Activated CD8-positive, alpha-beta T cell treated with anti-CD3 and anti-CD28 coated beads for 36 hours (primary cell): ENCODE measurements around the gene CCDC3. TPM values are rescaled to one million over a fixed set of nuclear protein-coding genes. Genes with fewer than 3 reads are reported as not detected.

ENCODE experiments used
- ATAC-seq: fragments of 200-7000 bp; cut with Tn5 transposase; one replicate; pipeline ENCODE4 v1.10.0; 2021; ENCODE audit warnings: mild to moderate bottlenecking, moderate library complexity
- CTCF ChIA-PET: fragments of 350-600 bp; sonication (Branson Sonifier 250); formaldehyde crosslinking; loops from one replicate; lab custom pipeline; 2021; ENCODE audit warnings: antibody characterized with exemption; lab: Charles Lee
- POLR2A ChIA-PET: fragments of 350-600 bp; sonication (Branson Sonifier 250); formaldehyde crosslinking; loops from one replicate; lab custom pipeline; 2021; ENCODE audit warnings: antibody characterized with exemption; lab: Charles Lee
- DNase-seq: peaks from one replicate; pipeline ENCODE4 v3.0.0-alpha.2; 2020
- H3K27ac Mint-ChIP-seq: one replicate; pipeline ENCODE4 v1.8.0; 2021; ENCODE audit warnings: mild to moderate bottlenecking, mixed read lengths
- H3K27me3 Mint-ChIP-seq: one replicate; pipeline ENCODE4 v1.8.0; 2021; ENCODE audit warnings: mixed read lengths
- H3K36me3 Mint-ChIP-seq: one replicate; pipeline ENCODE4 v1.8.0; 2021; ENCODE audit warnings: low read depth, mixed read lengths
- H3K4me1 Mint-ChIP-seq: one replicate; pipeline ENCODE4 v1.8.0; 2021; ENCODE audit warnings: low read depth, mixed read lengths
- H3K4me3 Mint-ChIP-seq: one replicate; pipeline ENCODE4 v1.8.0; 2021; ENCODE audit warnings: mild to moderate bottlenecking, moderate library complexity, mixed read lengths
- H3K9me3 Mint-ChIP-seq: one replicate; pipeline ENCODE4 v1.8.0; 2021; ENCODE audit warnings: mixed read lengths
- intact Hi-C: fragments of 100-400 bp; cut with micrococcal nuclease; formaldehyde crosslinking; loops from one replicate; pipeline ENCODE4 v1.10.0; 2022
- total RNA-seq, 2 experiments: library from RNA; stranded (reverse); gene quantifications; one replicate each; pipeline ENCODE4 v1.2.3, GENCODE V29; 2021
- TF ChIP-seq, protein P1 (sequence below): fragments of 200-600 bp; IDR thresholded peaks from one replicate; pipeline ENCODE4 v1.8.0; 2022; ENCODE audit warnings: antibody characterized with exemption, mild to moderate bottlenecking

Gene CCDC3
- total RNA-seq, 2 experiments from 2014 or later: not detected

DNA sequence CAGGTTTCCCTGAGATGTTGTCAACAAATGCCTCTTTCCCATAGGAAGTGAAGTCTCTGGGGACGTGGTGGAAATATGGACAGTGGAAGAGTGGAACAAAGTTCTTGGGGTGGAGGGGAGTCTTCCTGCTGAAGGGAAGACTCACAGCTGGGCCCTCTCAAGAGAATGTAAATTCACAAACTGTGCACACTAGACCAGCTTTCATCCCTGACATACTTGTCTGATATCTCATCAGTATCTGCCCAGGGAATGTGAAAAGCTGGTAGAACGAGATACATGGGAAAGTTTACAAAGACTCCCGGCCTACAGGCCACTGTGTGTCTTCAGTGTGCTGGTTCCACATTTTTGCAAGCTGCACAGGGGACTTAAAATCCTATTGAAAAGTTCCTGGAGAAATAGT, 16.7 kb upstream of the CCDC3 start:
- ATAC-seq (no peak), DNase-seq (no peak)
- Mint-ChIP-seq H3K27ac (no peak overlapping the region), H3K27me3 (peaks cover 3% of the 10 kb centered on the region), H3K4me1 (no peaks in the 10 kb centered on the region), H3K4me3 (no peak overlapping the region), H3K9me3 (peaks cover 6% of the 10 kb centered on the region), H3K36me3 (no peaks in the 10 kb centered on the region)
- TF ChIP-seq, protein P1, sequence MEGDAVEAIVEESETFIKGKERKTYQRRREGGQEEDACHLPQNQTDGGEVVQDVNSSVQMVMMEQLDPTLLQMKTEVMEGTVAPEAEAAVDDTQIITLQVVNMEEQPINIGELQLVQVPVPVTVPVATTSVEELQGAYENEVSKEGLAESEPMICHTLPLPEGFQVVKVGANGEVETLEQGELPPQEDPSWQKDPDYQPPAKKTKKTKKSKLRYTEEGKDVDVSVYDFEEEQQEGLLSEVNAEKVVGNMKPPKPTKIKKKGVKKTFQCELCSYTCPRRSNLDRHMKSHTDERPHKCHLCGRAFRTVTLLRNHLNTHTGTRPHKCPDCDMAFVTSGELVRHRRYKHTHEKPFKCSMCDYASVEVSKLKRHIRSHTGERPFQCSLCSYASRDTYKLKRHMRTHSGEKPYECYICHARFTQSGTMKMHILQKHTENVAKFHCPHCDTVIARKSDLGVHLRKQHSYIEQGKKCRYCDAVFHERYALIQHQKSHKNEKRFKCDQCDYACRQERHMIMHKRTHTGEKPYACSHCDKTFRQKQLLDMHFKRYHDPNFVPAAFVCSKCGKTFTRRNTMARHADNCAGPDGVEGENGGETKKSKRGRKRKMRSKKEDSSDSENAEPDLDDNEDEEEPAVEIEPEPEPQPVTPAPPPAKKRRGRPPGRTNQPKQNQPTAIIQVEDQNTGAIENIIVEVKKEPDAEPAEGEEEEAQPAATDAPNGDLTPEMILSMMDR: no peak
- CTCF ChIA-PET: no interaction called here
- POLR2A ChIA-PET: no interaction called here
- intact Hi-C loops: no loop called here

DNA sequence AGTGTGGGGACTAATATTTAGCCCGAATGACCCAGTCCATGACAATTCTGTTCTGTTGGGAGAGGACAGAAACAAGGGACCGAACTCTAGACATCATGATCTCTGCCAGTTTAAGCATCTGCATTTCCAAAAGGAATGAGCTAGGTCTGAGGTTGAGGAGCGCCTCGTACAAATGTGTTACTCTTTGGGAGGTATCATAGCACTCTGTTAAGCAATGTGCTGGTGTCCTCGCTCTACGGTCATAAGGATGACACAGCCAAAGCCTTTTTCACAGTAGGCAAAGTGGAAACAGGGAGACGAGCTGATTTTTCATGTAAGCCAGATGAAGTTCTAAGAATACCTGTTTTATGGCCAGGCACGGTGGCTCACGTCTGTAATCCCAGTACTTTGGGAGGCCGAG, 15.4 kb upstream of the CCDC3 start:
- POLR2A ChIA-PET: no interaction called here
- no peak for ATAC-seq

DNA sequence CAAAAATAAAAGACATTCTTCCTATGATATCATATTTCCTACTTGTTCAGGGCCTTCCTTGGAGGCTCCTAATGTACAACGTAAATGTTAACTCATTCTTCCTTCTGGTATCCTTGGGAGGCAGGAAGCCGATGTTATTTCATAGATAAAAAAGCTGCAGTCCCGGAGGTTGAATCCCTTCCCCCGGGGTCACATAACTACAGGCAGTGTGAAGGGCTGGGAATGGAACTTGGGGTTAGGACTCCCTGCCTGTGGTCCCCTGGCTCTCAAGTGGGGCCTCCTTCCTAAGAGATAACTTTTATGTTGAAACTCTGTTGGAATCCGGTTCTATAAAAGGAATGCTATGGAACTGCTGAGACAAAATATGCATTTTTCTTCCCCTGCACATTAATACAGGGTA, 14.9 kb upstream of the CCDC3 start:
- DNase-seq: no peak
- Mint-ChIP-seq H3K4me1 (no peaks in the 10 kb centered on the region), H3K4me3 (no peak overlapping the region), H3K9me3 (no peaks in the 10 kb centered on the region), H3K27me3 (peaks cover 6% of the 10 kb centered on the region), H3K27ac (no peak overlapping the region), H3K36me3 (no peaks in the 10 kb centered on the region)
- ATAC-seq: no peak
- intact Hi-C loops: no loop called here
- TF ChIP-seq, protein P1: no peak
- POLR2A ChIA-PET: no interaction called here
- CTCF ChIA-PET: interaction anchor here (0.9 to 2.3 kb wide), 2 partner anchors 234 kb away, joined by 3 to 7 read pairs; no protein-coding TSS in a partner anchor

More for the DNA sequence above, 15.4 kb upstream of the CCDC3 start:
- Mint-ChIP-seq H3K9me3 (peaks cover under 1% of the 10 kb centered on the region), H3K36me3 (no peaks in the 10 kb centered on the region), H3K4me1 (no peaks in the 10 kb centered on the region), H3K27me3 (peaks cover 3% of the 10 kb centered on the region), H3K4me3 (no peak overlapping the region), H3K27ac (no peak overlapping the region)
- DNase-seq: no peak
- intact Hi-C loops: no loop called here
- CTCF ChIA-PET: interaction anchor here (0.9 kb wide), 1 partner anchor 235 kb away, joined by 3 read pairs; no protein-coding TSS in a partner anchor
- TF ChIP-seq, protein P1: no peak

DNA sequence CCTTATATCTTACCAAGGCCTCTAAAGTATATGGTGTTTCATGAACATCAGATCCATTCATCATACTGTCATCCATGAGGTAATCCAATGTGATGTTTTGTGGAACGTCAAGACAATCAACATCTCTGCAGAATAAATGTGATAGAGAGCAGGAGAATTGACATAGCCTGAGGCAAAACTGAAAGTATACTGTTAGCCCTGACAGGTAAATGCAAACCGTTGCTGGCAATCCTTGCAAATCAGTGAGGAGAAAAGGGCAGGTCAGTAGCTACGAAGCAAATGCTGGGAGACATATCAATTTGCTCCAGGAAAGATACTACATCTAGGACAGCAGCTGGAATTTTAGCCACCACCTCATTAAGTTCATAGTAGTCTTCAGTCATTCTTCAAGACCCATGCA, 4.5 kb upstream of the CCDC3 start:
- H3K36me3 Mint-ChIP-seq: no peaks in the 10 kb centered on the region
- intact Hi-C loops: no loop called here
- no peak for ATAC-seq
- POLR2A ChIA-PET: no interaction called here
- no peak overlapping the region for H3K4me3 Mint-ChIP-seq
- H3K4me1 Mint-ChIP-seq: peaks cover under 1% of the 10 kb centered on the region
- peaks cover 33% of the 10 kb centered on the region for H3K27me3 Mint-ChIP-seq
- no peak overlapping the region for H3K27ac Mint-ChIP-seq
- no peak for DNase-seq
- TF ChIP-seq, protein P1: no peak
- H3K9me3 Mint-ChIP-seq: no peaks in the 10 kb centered on the region
- CTCF ChIA-PET: interaction anchor here (1.3 kb wide), 1 partner anchor 38 kb away, joined by 3 read pairs; no protein-coding TSS in a partner anchor

DNA sequence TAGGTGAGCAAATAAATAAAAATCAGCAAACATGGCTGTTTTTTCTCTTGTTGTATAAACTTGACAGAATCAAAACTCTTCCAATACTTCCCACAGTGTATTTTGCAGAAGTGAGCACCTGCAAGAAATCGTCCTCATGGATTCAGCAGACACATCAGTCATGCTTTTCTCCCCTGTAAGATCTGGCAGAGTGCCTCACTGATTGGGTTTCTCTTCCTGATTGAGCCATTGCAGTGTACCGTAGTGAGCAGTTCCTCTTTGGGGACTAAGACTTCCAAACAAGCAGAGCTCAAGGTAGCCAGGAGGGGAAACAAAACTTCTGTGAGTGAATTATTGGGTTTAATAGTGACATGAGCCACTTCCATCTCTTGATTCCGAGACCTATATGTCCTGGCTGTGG, 2.2 kb upstream of the CCDC3 start:
- no peak overlapping the region for H3K27ac Mint-ChIP-seq
- H3K27me3 Mint-ChIP-seq: peaks cover 46% of the 10 kb centered on the region
- CTCF ChIA-PET: no interaction called here
- peaks cover 9% of the 10 kb centered on the region for H3K4me1 Mint-ChIP-seq
- intact Hi-C loops: no loop called here
- H3K4me3 Mint-ChIP-seq: no peak overlapping the region
- ATAC-seq: no peak
- no peak for DNase-seq
- no peaks in the 10 kb centered on the region for H3K36me3 Mint-ChIP-seq
- POLR2A ChIA-PET: no interaction called here
- H3K9me3 Mint-ChIP-seq: no peaks in the 10 kb centered on the region
- TF ChIP-seq, protein P1: no peak
